NCI-H2029 (cell line): Measurements from ENCODE around the gene EIPR1.

Experiments
- DNase-seq: peaks from one replicate; lab custom pipeline; 2025; lab: John Stamatoyannopoulos, UW

Gene EIPR1

DNA sequence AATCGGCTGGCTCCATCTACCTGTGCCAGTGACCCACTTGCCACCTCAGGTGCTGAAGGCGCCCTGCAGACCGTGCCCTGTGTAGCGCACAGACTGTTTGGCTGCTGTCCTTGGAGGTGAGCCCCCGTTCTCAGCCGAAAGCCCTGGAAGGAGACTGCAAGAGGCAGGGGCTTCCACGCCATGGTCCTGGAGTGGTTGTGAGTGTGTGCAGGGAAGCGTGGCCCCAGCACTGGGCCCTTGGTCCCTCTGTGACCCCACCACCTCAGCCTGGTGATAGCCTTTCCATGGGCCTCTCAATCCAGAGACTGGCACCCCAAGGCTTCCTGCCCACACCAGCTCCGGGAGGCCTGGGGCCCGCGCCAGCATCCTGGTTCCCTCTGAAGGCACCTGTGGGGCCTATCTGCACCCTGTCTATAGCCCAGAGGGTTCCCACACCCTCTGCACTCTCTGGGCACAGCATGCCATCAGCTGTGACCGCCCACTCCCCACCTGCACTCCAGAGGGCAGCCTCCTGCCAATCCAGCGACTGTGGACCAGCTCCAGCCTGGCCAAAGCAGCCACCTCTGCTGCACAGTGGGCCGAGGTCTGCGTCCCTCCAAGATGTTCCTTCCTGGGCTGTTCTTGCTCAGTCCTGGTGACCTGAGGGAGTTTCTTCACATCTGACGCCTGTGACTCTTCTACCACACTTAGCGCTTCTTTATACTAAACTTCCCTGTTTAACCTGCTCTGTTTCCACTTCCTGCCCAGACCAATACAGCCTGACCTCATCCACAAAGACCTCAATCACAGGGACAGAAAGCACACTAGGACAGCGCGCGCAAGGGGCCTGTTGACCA, 109.5 kb downstream of the EIPR1 start:
- no peak for DNase-seq

DNA sequence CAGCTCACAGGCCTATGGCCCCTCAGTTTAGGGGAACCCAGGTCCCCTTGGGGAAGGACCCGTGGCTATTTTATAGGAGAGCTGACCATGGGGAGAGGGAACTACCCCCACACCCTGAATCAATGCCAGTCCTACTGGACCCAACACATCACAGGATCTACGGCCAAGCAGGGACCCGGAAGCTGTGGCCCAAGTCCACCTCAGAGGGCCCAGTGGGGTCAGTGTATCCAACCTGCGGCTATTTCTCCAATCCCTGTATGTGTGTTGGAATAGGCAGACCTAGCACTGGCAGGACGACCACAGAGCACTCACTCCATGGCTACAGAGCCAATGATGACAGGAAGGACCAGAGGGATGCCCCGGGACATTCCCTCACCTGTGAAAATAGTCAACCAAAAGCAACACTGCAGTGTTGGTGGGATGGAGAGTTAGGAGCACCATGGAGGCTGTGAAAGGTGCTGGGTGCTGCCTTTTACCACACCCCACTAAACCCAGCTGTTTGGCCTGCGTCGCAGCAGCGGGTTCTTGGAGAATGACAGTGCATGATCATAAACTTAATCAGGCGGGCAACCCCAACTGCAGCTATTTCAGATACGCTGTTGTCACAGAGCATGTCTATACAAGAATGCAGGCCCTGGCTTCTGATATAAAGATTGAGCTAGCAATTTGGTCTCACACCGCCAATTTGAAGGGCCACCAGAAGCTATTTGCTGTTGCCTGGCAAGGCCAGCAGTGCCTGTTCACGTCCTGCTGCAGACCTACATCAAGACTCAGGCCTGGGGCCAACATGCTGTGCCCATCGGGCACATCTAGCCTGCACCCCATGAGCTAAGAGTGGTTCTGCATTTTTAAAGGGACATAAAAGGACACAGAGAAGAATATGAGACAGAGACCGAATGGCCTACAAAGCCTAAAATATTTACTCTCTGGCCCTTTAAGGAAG, 110.4 kb downstream of the EIPR1 start:
- no peak for DNase-seq

DNA sequence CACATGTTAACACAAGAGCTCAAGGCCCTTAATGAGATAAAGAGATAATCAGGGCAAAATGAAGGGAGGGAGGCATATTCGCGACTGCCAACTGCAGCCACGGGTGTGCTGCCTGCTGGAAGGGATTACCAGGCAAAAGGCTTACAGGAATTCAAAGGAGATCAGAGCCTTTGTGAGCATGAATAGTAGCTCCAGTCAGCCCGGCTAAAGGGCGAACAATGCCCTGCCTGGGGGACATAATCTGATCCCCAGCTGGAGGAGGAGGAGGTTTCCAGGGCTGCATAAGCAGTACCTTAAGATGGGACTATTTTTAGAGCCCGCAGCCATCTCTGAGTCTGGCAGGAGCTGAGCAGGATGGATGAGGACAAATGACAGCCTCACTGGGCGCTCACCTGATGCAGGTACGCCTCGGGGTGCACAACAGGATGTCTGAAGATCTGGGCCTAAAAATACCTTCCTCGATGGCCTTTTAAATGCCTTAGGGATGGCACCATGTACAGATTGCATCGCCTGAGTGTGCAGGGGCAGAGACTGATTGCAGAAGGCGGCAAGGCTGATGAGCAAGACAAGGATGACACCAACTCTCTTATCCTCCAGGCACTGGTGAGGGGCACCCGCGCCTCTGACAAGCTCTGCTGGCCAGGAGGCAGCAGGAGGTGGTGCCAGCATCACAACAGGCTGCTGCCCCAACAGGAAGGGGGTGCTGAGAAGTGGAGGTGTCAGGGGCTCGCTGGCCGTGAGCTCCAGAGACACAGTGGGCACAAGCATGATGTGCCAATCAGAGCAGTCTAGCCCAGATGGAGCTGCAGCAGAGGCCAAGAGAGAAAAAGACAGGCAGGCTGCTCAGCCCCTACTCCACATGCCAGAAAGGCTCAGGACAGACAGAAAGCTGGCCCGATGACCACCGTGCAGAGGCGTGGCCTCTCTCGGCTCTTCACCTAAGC, 111.4 kb downstream of the EIPR1 start:
- DNase-seq: no peak

DNA sequence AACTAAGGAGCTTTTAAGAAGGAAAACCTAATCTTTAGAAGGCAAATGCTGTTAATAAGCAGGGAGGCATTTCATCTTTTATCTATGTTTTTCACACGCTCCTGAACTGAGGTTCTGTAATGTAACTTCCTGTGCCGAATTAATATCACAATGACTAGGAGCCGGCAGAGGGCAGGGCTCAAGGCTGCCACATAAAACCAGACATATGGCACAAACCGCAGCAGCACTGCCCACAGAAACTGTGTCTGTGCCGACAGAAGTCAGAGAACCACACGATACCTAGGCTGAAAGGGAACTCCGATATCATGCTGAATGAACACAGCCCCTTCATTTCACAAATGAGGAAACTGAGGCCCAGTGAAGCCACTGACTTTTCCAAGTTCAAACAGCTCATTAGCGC, 112.1 kb downstream of the EIPR1 start:
- no peak for DNase-seq

DNA sequence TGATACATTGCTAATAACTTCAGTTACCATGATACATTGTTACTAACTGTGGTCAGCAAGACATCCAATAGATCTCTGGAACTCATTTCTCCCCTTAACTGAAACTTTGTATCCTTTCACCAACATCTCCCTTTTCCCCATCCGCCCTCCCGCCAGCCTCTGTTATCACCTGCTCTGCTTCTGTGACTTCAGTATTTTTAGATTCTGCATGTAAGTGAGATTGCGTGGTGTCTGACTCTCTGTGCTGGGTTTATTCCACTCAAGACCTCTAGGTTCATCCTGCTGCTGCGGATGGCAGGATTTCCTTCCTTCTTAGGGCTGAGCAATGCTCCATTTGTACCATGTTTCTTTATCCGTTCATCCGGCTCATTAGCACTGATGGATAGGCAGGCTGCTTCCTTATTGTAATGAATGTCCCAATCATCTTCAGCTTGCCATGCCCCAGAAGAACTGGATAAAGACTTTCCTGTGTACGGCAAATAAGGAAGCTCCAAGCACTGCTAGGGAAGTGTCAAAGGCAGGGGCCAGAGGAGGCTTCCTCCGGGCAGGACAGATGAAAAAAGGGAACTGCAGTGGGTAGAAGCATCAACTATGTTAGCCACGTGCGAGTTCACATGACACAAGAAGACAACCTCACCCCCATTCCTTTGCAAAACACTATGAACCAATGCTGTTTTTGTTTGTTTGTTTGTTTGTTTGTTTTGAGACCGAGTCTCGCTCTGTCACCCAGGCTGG, 113.4 kb downstream of the EIPR1 start:
- no peak for DNase-seq

DNA sequence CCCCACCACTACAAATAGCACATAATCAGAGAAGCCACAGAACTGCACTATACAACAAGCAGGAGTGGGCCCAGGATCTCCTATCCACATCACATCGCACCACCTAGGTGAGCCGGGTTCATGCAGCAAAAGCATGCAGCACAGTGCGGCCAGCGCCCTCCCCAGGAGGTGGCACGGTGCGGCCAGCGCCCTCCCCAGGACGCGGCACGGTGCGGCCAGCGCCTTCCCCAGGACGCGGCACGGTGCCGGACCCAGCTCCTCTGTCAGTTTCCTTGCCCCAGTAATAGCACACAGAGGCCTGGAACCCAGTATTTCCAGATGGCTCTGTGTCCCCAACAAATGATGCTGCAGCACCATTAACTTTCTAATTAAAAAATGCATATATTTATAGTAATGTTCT, 114.1 kb downstream of the EIPR1 start:
- DNase-seq: no peak

DNA sequence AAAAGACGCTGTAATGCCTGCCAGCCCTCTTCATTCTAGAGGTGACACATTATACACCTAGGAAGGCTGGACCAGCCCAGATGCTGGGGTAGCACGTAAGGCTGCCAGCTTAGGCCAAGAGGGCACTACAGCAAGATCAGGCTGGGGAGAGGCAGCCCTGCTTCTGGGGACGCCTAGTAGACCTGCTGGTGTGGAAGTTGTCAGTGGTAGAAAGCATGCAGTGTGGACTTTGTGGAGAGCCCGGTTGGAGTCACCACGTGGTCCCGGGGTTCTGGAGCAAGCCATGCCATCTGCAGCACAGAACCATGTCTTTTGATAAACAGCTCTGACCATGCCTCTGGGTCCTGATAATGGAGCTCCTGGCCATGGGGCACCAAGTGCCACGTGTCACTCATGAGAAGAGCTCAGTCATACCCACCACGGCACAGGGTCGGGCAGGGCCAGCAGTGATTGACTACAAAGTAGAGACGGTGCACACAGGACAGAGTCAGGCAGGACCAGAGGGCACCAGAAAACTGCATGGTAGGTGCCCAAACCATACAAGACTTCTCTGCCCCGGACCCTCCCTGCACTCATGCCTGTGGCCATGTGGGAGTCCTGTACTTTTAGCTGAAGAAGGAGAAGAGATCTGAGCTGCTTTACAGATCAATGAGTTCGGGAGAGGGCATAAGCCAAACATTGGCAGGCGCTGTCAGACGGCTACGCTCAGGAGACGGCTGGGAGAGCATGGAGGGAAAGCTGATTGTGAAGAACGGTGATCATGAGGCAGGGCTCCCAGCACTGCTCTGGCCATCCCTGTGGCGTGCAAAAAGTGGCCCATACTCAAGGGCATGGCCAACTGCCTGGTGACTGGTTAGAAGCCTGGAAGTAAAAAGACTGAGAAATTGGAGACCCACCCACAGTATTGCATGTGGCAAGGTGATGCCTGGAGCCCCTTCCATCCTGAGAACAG, 114.9 kb downstream of the EIPR1 start:
- no peak for DNase-seq

DNA sequence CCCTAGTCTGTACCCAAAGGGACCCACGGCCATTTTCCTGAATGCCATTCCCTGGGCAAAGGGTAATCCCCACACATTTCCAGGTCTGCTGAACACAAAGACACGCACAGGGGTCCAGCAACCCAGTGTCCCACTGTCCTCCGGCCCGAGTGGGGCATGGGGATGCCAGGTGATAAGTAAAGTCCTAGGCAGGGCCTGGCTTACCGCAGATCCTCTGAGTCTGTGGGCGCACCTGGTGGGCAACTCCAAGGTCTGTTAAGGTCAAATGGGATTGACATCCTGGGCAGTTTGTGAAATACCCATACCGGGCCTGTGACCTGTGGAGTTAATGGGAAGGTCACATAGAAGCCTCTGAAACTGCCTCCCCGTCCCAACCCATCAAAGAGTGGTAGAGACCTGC, 116.1 kb downstream of the EIPR1 start:
- no peak for DNase-seq

DNA sequence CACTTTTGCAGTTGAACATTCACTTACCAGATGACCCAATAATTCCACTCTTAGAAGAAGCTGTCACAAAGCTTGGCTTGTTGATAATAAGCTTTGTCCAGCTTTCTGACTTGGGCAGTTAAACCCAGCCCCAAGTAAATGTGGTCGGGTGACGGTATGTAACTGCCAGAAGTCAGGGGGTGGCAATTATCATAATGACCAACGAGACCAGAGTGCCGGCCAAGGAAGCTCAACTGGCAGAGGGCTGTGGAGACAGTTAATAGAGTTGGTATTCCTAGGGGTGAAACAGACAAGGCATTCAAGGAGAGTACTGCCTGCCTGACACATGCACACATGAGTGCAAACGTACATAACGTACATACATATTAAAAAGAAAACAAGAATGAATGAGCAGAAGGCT, 116.7 kb downstream of the EIPR1 start:
- DNase-seq: no peak

DNA sequence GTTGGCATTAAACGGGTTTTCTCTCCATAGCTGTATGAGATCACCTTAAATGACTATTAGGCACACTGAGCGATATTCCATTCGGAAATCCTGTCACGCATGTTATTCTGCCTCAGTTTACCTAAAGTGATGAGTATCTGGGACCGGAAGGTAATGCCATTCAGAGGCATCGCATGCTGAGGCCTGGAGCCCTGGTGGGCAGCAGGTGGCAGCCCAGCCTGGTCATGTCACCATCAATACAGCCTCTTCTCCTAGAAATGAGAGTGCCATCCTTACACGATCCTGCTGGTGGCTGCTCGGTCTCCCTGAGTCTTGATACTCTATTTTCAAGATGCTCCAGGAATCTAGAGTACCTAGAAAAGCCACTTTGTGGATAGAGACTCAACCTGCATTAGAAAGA, 119.8 kb downstream of the EIPR1 start:
- DNase-seq: no peak

DNA sequence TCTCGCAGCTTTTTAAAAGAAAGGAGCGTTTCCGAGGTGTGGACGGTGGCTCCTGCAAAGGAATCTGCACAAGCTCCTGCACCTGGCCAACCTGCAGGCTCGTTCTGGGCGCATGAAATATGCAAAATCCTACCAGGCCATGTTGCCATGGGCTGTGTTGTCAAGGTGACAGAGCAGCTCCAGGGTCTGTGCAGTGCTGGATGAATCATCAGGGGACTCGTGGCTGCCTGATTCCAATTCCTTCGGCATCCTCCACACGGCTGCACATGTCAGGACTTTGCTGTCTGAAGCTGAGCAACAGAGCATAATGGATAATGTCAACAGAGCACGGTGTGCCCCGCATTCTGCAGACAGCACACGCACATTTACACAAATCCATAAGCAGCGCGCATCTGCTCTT, 120.5 kb downstream of the EIPR1 start:
- no peak for DNase-seq

DNA sequence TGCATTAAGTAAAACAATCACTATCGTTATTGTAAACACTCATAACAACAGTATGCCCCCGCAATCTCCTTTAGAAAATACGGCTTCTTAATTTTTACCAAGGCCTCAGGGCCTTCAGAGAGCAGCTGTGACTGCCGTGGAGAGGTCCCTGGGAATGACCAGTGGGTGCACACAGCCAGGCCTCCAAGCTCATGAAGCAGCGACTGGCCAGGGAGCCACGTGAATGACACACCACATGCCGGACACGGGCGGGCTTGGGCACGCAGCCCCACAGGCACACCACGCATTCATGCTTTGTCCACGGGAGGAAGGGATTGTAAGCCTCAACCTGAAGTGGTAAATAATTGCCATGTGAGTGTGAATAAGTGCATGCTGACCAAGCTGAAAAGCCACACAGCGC, 121.0 kb downstream of the EIPR1 start:
- no peak for DNase-seq

DNA sequence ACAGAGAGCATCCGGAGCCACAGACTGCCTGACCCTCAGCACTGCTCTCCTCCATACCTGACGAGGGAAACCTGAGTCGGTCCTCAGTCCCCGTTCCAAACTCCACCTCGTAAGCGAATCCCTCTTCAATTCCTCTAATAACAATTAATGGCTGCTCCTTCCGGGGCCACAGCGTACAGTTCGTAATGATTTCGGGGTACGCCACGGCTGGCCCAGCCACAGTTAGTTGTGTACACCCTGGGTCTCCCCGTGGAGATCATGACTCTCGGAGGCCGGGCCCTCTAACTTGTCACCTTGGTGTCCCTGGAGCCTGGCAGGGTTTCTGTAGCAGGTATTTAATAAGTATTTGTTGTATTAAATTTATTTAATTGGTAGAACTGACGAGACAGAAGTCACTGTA, 121.5 kb downstream of the EIPR1 start:
- DNase-seq: no peak

DNA sequence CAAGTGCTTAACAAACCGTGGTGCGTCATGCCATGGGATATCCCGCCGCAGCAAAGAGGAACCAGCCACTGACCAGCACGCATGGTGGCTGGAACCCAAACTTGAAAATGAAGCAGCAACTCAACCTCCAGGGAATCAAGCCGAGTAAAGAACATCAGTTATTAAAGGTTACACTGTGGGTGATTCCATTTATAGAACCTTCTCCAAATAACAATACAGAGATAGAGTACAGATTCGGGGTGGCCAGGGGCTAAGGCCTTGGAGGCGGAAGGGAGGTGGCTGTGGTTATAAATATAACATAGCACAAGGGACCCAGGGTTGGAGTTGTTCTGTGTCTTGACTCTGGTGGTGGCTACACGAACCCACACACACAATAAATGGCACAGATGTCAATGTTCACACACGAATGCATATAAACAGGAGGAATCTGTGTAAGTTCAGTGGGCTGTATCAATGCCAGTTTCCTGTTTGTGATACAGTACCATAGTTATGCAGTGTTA, 123.1 kb downstream of the EIPR1 start:
- DNase-seq: no peak

DNA sequence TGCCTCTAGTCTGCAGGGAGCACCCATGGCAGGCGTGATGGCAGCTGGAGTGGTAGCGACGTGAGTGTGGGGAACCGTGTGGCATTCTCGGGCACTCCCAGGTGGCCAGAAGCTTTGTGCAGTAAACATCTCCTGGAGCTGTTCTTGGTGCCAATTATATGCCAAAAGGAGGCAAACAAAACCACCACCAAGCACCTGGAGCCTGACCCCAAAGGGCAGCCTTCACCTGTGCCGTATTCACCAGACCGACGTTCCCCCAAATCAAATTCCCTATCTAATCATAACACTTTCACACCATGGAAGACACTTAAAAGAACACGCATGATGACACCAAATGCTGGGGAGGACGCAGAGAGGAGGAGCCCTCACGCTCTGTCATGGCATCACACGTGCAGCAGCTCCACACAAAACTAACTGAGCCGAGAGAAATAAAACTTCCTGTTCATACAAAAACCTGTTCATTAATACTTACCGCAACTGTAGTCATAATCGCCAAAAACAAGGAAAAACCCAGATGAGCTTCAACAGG, 123.6 kb downstream of the EIPR1 start:
- DNase-seq: no peak

DNA sequence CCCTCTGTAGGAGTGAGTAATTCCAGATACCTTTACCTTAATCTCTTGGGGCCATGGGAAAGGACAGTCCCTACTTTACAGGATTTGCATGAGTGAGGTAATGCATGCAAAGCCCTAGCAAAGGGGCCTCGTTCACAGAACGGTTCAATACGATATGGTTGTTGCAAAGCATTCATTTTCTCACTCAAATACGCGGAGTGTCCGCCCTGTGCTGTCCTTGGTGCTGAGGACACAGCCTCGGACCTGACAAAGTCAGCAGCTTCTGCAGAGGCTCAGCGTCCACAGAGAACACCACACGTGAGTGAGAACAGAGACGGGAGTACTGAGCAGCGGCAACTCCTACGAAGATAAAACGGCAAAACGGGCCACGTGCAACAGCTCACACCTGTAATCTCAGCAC, 125.7 kb downstream of the EIPR1 start:
- DNase-seq: no peak

DNA sequence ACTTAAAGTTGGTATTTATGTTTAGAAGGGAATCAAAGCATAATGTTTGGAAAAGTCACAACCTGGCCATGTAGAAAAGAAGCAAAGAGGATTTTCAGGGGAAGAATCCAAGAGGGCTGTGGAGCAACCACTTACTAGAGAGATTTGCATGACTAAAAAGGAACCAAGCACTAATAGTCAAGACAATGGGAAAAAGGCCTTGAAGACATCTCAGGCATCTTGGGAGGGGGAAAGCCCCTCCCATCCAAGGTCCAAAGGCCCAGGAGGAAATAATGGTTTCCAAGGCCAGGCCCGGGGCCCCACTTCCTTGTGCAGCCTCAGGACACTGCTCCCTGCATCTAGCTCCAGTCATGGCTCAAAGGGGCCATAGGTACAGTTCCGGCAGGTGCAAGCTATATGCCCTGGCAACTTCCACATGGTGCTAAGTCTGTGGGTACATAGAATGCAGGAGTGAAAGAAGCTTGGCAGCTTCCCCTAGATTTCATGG, 128.1 kb downstream of the EIPR1 start:
- no peak for DNase-seq

DNA sequence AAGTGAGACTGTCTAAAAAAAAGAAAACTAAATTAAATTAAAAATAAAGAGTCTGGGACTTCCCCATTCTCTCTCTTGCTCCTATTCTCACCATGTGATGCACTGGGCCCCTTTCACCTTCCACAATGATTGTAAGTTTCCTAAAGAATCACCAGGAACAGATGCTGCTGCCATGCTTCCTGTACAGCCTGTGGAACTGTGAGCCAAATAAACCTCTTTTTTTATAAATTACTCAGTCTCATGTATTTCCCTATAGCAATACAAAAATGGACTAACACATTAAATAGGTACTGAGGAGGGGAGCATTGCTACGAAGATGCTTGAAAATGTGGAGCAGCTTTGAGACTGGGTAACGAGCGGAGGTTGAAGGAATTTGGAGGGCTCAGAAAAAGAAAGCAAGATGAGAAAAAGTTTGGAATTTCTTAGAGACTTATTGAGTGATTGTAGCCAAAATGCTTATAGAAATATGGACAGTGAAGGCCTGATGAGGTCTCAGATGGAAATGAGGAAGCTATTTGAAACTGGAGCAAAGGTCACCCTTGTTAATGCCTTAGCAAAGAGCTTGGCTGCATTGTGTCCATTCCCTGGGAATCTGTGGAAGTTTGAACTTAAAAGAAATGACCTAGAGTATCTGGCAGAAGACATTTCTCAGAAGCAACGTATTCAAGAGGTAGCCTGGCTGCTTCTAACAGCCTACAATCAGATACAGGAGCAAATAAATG, 128.7 kb downstream of the EIPR1 start:
- DNase-seq: no peak
